MM.1S (cell line): ENCODE measurements around the gene TYMS.

Source experiments
- DNase-seq: peaks from one replicate; pipeline ENCODE4 v3.0.0-alpha.2; 2015
- H2AFZ ChIP-seq: fragments of 300-600 bp; sonication (generic); 2 replicates; pipeline ENCODE4 v1.6.0; 2016; ENCODE audit warnings: antibody characterized with exemption, low read length
- H3F3A ChIP-seq: fragments of 300-600 bp; sonication (generic); 2 replicates; pipeline ENCODE4 v1.6.1; 2016; ENCODE audit warnings: mild to moderate bottlenecking, antibody characterized with exemption, low read length, moderate library complexity, mixed read lengths; ENCODE audit not compliant: insufficient read depth
- H3K27ac ChIP-seq: fragments of 300-600 bp; sonication (generic); 2 replicates; pipeline ENCODE4 v1.5.1; 2016; ENCODE audit warnings: mild to moderate bottlenecking, low read length
- H3K27me3 ChIP-seq: fragments of 300-600 bp; sonication (generic); replicated peaks from 2 replicates; pipeline ENCODE4 v1.6.0; 2016; ENCODE audit warnings: low read length; ENCODE audit not compliant: insufficient read depth
- H3K36me3 ChIP-seq: fragments of 300-600 bp; sonication (generic); replicated peaks from 2 replicates; pipeline ENCODE4 v1.6.1; 2016; ENCODE audit warnings: mild to moderate bottlenecking, low read length, mixed read lengths; ENCODE audit not compliant: insufficient read depth
- H3K4me1 ChIP-seq: fragments of 300-600 bp; sonication (generic); 2 replicates; pipeline ENCODE4 v1.6.1; 2016; ENCODE audit warnings: low read length, mixed read lengths
- H3K4me2 ChIP-seq: fragments of 300-600 bp; sonication (generic); 2 replicates; pipeline ENCODE4 v1.6.0; 2016; ENCODE audit warnings: low read depth, low read length
- H3K4me3 ChIP-seq: fragments of 300-600 bp; sonication (generic); 2 replicates; pipeline ENCODE4 v1.5.1; 2016; ENCODE audit warnings: low read length, mixed read lengths
- H3K79me2 ChIP-seq: fragments of 300-600 bp; sonication (generic); 2 replicates; pipeline ENCODE4 v1.6.1; 2016; ENCODE audit warnings: mixed run types, low read length, mixed read lengths
- H3K9ac ChIP-seq: fragments of 300-600 bp; sonication (generic); 2 replicates; pipeline ENCODE4 v1.6.1; 2016; ENCODE audit warnings: low read length, mixed read lengths
- H3K9me2 ChIP-seq: fragments of 300-600 bp; sonication (generic); replicated peaks from 2 replicates; pipeline ENCODE4 v1.6.1; 2016; ENCODE audit warnings: mild to moderate bottlenecking, low read length, mixed read lengths; ENCODE audit not compliant: insufficient read depth
- H3K9me3 ChIP-seq: fragments of 300-600 bp; sonication (generic); replicated peaks from 2 replicates; pipeline ENCODE4 v1.6.1; 2016; ENCODE audit warnings: mild to moderate bottlenecking, low read length, mixed read lengths; ENCODE audit not compliant: insufficient read depth
- H4K20me1 ChIP-seq: fragments of 300-600 bp; sonication (generic); 2 replicates; pipeline ENCODE4 v1.6.1; 2016; ENCODE audit warnings: mild to moderate bottlenecking, low read length, moderate library complexity, mixed read lengths; ENCODE audit not compliant: insufficient read depth
- CTCF ChIP-seq: fragments of 300-600 bp; sonication (generic); IDR thresholded peaks from 2 replicates; pipeline ENCODE4 v1.5.1; 2016; ENCODE audit warnings: antibody characterized with exemption, low read length, mixed read lengths
- EZH2 ChIP-seq: fragments of 300-600 bp; sonication (generic); optimal IDR thresholded peaks from 2 replicates; pipeline ENCODE3; 2017; ENCODE audit warnings: low read depth, mild to moderate bottlenecking, antibody characterized with exemption, low read length, mixed read lengths
- EZH2phosphoT487 ChIP-seq: fragments of 300-600 bp; sonication (generic); IDR thresholded peaks from 2 replicates; pipeline ENCODE4 v1.6.1; 2018; ENCODE audit warnings: antibody characterized with exemption, low read length

The TYMS gene

GRCh38 chr18:693466-694187 is 36.2 kb downstream of the TYMS start:
- TF ChIP-seq EZH2 (no peak), EZH2phosphoT487 (no peak), CTCF (no peak)
- H3F3A ChIP-seq, result no peaks in the 10 kb centered on the region
- no peak for DNase-seq
- H3K27ac ChIP-seq, result peak overlapping the region; percentile 23; the same call in 1 of the 2 replicates
- no peak overlapping the region for H3K4me3 ChIP-seq
- no peaks in the 10 kb centered on the region for H3K9me3 ChIP-seq
- H4K20me1 ChIP-seq, result no peaks in the 10 kb centered on the region
- H3K79me2 ChIP-seq, result no peaks in the 10 kb centered on the region
- no peak overlapping the region for H3K9ac ChIP-seq
- no peaks in the 10 kb centered on the region for H3K27me3 ChIP-seq
- no peaks in the 10 kb centered on the region for H3K9me2 ChIP-seq
- no peak overlapping the region for H2AFZ ChIP-seq
- H3K4me2 ChIP-seq, result no peak overlapping the region
- no peaks in the 10 kb centered on the region for H3K36me3 ChIP-seq
- H3K4me1 ChIP-seq, result no peaks in the 10 kb centered on the region

- H3F3A ChIP-seq, result no peaks in the 10 kb centered on the region
- no peak overlapping the region for H3K4me2 ChIP-seq
- no peaks in the 10 kb centered on the region for H3K27me3 ChIP-seq
- no peaks in the 10 kb centered on the region for H4K20me1 ChIP-seq
- no peaks in the 10 kb centered on the region for H3K79me2 ChIP-seq
- no peak for DNase-seq
- no peak overlapping the region for H3K4me3 ChIP-seq
- H3K9ac ChIP-seq, result no peak overlapping the region
- TF ChIP-seq EZH2phosphoT487 (no peak), EZH2 (no peak), CTCF (no peak)
- H3K36me3 ChIP-seq, result no peaks in the 10 kb centered on the region
- H3K27ac ChIP-seq, result no peak overlapping the region
- no peaks in the 10 kb centered on the region for H3K4me1 ChIP-seq
- H3K9me2 ChIP-seq, result no peaks in the 10 kb centered on the region
- no peaks in the 10 kb centered on the region for H3K9me3 ChIP-seq
- H2AFZ ChIP-seq, result no peak overlapping the region
Measured at GRCh38 chr18:697012-697411, 39.6 kb downstream of the TYMS start.

GRCh38 chr18:697800-698199 is 40.3 kb downstream of the TYMS start:
- H3K9me2 ChIP-seq, result no peaks in the 10 kb centered on the region

More at GRCh38 chr18:697800-698199, 40.3 kb downstream of the TYMS start:
- Histone ChIP-seq H3K4me2 (no peak overlapping the region), H3K27ac (no peak overlapping the region), H4K20me1 (no peaks in the 10 kb centered on the region), H3K36me3 (no peaks in the 10 kb centered on the region), H3K27me3 (no peaks in the 10 kb centered on the region), H3K79me2 (no peaks in the 10 kb centered on the region), H3K4me3 (no peak overlapping the region), H3F3A (no peaks in the 10 kb centered on the region), H3K9ac (no peak overlapping the region), H2AFZ (no peak overlapping the region), H3K9me3 (no peaks in the 10 kb centered on the region), H3K4me1 (no peaks in the 10 kb centered on the region)
- no peak for DNase-seq
- TF ChIP-seq EZH2, result no peak
- TF ChIP-seq CTCF, result no peak
- TF ChIP-seq EZH2phosphoT487, result no peak
